Epidermal melanocyte (primary cell): ENCODE measurements around the gene CRY1.
A peak's percentile ranks its signal among the peaks of the same experiment; 100 is the strongest.
"Not testable (repeated sequence)": the region's sequence is repeated elsewhere in the genome, so short reads cannot be mapped to it uniquely, and the experiment has no call there.

Source experiments
- DNase-seq: peaks from one replicate; pipeline ENCODE4 v3.0.0; 2011; ENCODE audit warnings: low spot score; ENCODE audit not compliant: insufficient read length

CRY1 gene

DNA sequence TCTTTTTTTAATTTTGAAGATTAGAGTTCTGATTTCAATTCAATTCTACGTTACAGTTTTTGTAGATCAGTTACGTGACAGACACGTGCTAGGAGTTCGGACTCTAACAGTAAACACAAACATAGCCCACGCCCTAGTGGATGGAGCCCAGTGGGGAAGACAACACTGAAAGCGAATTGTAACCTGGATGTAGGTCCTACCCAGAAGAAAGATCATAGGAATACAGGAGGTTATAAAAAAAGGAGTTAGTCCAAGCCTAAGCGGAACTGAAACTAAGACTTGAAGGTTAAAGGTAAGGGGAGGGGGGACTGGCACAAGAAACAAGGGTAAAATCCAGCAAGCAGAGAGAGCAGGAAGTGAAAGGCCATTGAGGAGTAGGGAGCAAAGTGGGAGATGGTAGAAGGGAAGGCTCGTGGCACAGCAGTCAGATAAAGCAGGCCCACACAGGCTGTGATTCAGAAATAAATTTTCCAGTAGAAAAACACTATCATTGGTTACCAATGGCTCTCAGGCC, 15.7 kb upstream of the CRY1 start:
- DNase-seq, result no peak

DNA sequence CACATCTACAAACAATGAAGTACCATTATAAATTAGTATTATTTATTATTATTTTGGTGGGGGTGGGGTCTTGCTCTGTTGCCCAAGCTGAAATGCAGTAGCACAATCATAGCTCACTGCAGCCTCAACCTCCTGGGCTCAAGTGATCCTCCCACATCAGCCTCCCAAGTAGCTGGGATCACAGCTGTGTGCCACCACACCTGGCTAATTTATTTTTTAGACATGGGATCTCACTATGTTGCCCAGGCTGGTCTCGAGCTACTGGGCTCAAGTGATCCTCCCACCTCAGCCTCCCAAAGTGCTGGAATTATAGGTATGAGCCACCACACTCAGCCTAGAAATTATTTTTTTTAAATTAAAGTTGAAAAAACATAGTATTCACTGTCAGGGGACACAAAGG, 15.0 kb upstream of the CRY1 start:
- DNase-seq, result not testable (repeated sequence)

GRCh38 chr12:107107381-107107780, 14.0 kb upstream of the CRY1 start:
- no peak for DNase-seq

DNA sequence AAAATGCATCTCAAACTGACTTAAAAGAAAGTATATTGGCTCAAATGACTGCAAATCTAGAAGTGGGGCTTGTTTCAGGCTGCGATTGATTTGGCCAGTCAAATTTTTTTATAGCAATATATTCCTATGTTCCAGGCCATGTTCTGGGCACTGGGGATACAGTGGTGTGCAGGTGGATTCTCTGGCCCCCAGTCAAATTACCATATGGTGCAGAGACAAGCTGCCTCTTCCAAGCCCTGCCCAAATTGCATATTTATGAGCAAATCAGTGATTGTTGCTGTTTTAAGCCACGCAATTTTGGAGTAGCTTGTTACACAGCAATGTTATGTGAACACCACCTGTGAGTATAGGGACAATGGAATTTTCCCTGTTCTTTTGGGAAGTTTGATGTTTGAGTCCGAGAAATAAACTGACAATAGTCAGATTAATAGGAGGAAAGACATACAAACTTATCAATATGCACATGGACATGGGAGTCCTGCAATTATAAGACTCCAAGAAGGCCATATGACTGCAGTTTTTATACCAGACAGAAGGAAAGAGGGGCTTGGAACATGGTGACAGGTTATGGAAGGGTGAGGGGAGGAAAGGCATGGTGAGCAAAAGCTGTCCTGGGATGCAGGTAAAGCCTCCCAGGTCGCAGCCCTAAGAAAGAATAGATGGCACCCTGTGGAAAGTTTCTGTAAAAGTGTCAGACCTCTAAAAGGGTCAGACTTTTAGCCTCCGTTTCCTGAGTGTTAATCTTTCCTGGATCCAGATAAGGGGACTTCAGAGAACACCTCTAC, 13.1 kb upstream of the CRY1 start:
- no peak for DNase-seq

- no peak for DNase-seq
These were observed 12.0 kb upstream of the CRY1 start for GRCh38 chr12:107105410-107105703.

GRCh38 chr12:107103516-107103915, 10.2 kb upstream of the CRY1 start:
- no peak for DNase-seq

GRCh38 chr12:107103097-107103496, 9.7 kb upstream of the CRY1 start:
- DNase-seq, result no peak

DNA sequence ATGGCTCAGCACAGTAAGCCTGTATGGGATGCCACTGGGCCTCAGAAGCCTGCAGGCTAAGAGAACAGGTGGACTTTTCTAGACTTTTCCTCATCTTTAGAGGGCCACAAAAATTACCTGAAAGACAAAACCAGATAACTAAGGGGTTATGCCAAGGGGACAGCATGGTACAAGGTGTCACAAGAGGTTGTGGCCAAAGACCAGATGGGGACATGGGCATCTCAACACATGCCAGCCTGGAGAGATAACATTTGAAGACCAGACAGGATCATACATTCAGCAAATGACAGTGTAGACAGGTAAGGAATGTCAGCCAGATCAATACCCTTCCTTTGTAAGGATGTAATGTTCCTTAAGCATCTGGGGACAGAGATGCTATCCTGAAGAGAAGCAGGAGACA, 8.9 kb upstream of the CRY1 start:
- DNase-seq, result no peak

- no peak for DNase-seq
These were observed 8.3 kb upstream of the CRY1 start for GRCh38 chr12:107101651-107102050.

- no peak for DNase-seq
These were observed 6.6 kb upstream of the CRY1 start for GRCh38 chr12:107099917-107100316.

GRCh38 chr12:107096571-107096970, 3.2 kb upstream of the CRY1 start:
- DNase-seq, result no peak

DNA sequence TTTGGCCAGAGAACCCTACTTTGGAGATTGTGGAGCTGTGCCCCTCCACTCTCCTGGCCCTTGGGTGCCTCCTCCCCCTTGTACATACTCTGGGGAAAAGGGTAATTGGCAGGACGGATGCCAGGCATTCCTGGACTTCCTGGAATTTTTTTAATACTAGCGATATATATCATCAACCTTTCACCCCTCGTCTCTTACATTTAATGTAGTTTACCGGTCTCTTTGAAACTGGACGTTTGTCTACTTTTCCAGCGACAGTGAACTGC, 767 bp upstream of the CRY1 start:
- DNase-seq, result no peak

- DNase-seq, result no peak
These were observed 506 bp downstream of the CRY1 start for GRCh38 chr12:107092669-107093416.

- DNase-seq, result peak; percentile 51
These were observed 1.2 kb downstream of the CRY1 start for GRCh38 chr12:107091989-107092641.

DNA sequence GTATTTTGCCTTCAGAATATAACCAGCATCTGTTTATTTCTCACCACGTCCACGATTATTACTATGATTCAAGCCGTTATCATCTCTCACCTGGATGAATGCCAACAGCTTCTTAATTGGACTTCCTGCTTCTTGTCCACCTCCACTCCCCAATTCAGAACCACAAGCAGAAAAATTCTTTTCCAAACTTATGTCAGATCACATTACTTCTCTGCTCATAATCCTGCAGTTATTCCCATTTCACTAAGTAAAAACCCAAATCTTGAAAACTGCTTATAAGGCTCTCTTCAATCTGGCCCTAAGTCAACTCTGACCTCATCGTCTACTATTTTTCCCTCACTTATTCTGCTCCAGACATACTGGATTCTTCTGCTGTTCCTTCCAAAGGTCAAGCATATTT, 2.0 kb downstream of the CRY1 start:
- no peak for DNase-seq

- DNase-seq, result no peak
These were observed 2.6 kb downstream of the CRY1 start for GRCh38 chr12:107090711-107091110.

DNA sequence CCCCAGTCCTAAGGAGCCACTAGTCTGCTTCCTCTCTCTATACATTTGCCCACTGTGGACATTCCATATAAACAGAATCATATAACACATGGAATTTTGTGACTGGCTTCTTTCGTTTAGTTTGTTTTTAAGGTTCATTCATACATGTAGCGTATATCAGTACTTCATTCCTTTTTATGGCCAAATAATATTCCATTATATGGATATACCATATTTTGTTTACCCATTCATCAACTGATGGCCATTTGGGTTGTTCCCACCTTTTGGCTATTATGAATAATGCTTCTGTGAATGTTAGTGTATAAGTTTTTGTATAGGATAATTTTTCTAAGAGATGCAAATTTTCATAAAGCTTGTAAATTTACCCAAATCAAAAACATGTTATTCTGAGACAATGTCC, 4.4 kb downstream of the CRY1 start:
- DNase-seq, result no peak

DNA sequence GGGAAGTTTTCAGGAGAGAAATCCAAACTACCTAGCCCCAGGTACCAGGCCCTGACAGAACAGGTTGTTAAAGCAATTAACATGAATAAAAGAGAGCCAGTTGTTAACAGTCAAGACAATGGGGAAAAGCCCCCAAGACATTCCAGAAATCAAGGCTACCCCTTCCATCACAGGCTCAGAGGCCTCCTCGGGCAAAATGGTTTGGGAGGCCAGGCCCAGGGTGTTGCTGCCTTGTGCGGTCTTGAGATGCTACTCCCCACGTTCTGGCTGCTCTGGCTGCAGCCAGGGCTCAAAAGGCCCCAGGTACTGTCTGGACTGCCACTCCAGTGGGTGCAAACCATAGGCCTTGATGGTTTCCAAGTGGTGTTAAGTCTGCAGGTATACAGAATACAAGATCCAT, 7.0 kb downstream of the CRY1 start:
- no peak for DNase-seq

DNA sequence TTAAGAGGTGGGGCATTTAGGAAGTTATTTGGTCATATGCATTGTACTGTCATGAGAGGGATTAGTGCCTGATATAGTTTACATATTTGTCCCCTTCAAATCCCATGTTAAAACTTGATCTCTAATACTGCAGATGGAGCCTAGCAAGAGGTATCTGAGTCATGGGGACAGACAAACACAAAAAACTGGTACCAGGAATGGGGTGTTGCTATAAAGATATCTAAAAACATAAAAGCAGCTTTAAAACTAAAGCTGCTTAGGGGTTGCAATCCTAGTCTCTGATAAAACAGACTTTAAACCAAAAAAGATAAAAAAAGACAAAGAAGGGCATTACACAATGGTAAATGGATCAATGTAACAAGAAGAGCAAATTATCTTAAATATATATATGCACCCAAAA, 11.6 kb downstream of the CRY1 start:
- no peak for DNase-seq

DNA sequence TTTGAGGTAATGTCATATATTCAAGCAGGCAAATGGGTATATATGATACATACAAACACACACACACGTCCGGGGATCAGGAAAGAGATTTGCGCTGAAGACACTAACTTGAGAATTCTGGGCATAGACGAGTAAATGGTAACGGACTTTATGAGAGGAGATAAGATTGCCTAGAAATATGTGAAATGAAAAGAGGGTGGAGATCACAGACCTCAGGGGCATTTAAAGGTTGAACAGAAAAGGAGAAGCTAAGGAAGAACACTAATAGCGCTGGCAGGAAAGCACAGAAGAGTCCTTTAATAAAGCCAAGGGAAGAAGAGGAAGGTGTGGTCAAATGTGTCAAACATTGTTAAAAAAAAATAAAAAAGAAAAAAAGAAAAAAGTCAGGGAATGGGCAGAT, 13.1 kb downstream of the CRY1 start:
- no peak for DNase-seq

DNA sequence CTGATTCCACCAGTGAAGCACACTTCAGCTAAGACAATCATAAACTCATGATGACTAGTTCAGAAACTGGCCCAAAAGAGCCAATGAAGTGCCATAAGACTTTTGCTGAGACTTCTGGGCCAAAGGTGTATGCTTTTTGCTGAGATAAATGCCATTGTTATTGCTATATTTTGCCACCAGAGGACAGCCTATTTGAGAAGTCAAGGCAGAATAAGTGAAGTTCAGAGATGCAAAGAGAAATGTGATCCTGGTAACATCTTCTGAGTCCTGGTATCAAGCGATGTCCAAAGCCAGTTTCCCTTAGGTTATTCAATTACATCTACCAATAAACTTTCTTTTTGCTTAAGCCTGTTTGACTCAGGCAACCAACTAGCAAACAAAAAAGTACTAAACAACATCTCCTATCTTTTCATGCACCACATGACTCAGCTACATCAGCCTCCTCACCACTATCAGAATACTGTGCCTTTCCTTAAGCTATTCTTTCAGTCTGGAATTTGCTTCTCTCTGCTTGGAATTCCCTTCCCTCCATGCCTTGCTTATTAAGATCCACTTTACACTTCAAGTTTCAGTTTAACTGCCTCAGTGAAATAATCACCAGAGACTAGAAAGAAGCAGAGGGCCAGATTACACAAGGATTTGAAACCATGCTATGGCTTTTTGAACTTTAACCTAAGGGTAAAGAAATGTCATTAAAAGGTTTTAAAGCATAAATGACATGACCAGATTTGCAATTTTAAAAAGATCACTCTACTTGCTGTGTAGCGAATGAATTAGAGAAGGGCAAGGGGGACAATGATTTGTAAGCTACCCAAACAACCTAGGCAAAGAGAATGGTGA, 14.0 kb downstream of the CRY1 start:
- no peak for DNase-seq

DNA sequence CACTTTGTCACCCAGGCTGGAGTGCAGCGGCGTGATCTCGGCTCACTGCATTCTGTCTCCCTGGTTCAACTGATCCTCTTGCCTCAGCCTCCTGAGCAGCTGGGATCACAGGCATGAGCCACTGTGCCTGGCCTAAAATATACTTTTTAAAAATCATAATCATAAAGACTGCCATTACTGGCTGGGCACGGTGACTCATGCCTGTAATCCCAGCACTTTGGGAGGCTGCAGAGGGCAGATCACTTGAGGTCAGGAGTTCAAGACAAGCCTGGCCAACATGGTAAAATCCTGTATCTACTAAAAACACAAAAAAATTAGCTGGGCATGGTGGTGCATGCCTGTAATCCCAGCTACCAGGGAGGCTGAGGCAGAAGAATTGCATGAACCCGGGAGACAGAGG, 20.1 kb downstream of the CRY1 start:
- not testable (repeated sequence) for DNase-seq
